ENCODE data around the gene ULK4. TPM values are rescaled to one million over a fixed set of nuclear protein-coding genes. Genes with fewer than 3 reads are reported as not detected.

The ULK4 gene
- polyA plus RNA-seq, 1 of the 3 experiments (the other 2 are of a cell fraction) = 6.2 TPM

DNA sequence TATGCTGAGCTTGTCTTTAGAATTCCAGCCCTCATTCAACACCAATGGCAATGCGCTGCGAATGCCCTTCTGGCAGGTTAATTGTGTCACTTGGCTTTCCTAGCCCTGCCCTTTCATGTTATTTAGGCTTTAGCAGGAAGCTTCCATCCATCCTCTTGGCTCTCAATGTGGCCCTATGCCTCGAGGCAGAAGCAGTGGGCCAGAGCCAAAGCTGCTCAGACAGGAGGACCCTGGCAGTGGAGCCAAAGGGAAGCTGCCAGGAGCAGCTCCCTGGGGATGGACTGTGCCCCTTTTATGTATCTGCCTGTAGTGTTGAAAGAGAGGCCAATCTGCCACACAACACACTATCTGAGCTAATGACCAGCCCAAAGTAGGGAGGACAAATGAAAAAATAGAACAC lies 386.2 kb downstream of the ULK4 start:
- DNase-seq = peak; percentile 23
- Histone ChIP-seq H3K9me2 (no peaks in the 10 kb centered on the region), H3K9ac (no peak overlapping the region), H3K27me3 (ENCODE audit: insufficient read depth) (no peaks in the 10 kb centered on the region), H3K4me2 (no peak overlapping the region), H3K36me3 (replicated peaks in 1 of 2; ENCODE audit: control insufficient read depth in 1 of 2, insufficient read depth in 2 of 2, low read length in 1 of 2) (no peaks in the 10 kb centered on the region), H3K27ac (ENCODE audit: low read depth in 2 of 2, low read length in 1 of 2) (peak overlapping the region in 1 of 2 experiments; percentile 55; a peak in 2 of 4 replicates), H3K79me2 (ENCODE audit: insufficient read depth) (no peaks in the 10 kb centered on the region), H3K4me1 (ENCODE audit: control insufficient read depth in 1 of 2, insufficient read depth in 2 of 2, low read depth in 1 of 2, low read length in 1 of 2) (peaks cover 0 to 25% of the 10 kb centered on the region in 2 experiments; a peak in 2 of 4 replicates), H4K20me1 (ENCODE audit: insufficient read depth) (no peaks in the 10 kb centered on the region), H3F3A (replicated peaks; ENCODE audit: insufficient read depth) (no peaks in the 10 kb centered on the region), H3K9me3 (no peaks in the 10 kb centered on the region), H2AFZ (ENCODE audit: low read depth) (no peak overlapping the region), H3K4me3 (ENCODE audit: low read depth in 2 of 2, low read length in 1 of 2) (no peak overlapping the region)
- TF ChIP-seq USF2 (IDR thresholded peaks at IDR 0.05; ENCODE audit: borderline replicate concordance, low read depth, low read length) (no peak), FOXJ3 (CRISPR knock-in tag; IDR thresholded peaks at IDR 0.05) (no peak), GATA2 (CRISPR knock-in tag; IDR thresholded peaks at IDR 0.05) (no peak), TAF1 (IDR thresholded peaks at IDR 0.05; ENCODE audit: borderline replicate concordance, low read depth, low read length) (no peak), TCF12 (IDR thresholded peaks at IDR 0.05) (no peak), SIN3A (IDR thresholded peaks at IDR 0.05; ENCODE audit: borderline replicate concordance, low read depth, low read length) (no peak), GABPA (IDR thresholded peaks at IDR 0.05; ENCODE audit: low read depth) (no peak), FOXM1 (IDR thresholded peaks at IDR 0.05; ENCODE audit: low read depth) (no peak), CHD2 (IDR thresholded peaks at IDR 0.05; ENCODE audit: low read length, partially characterized antibody) (no peak), POLR2AphosphoS5 (IDR thresholded peaks at IDR 0.05; ENCODE audit: low read depth, low read length) (no peak), ELF1 (IDR thresholded peaks at IDR 0.05) (no peak), RAD21 (IDR thresholded peaks at IDR 0.05; ENCODE audit: low read length) (no peak), MXI1 (IDR thresholded peaks at IDR 0.05; ENCODE audit: low read depth, low read length) (no peak), TEAD4 (IDR thresholded peaks at IDR 0.05; ENCODE audit: borderline replicate concordance, insufficient read depth) (no peak), NFIC (IDR thresholded peaks at IDR 0.05; ENCODE audit: borderline replicate concordance) (no peak), FOSL2 (IDR thresholded peaks at IDR 0.05; ENCODE audit: borderline replicate concordance, low read depth) (no peak), NRF1 (IDR thresholded peaks at IDR 0.05; ENCODE audit: low read depth, low read length) (no peak), JUND (IDR thresholded peaks at IDR 0.05) (no peak)
- TF ChIP-seq, protein P1, sequence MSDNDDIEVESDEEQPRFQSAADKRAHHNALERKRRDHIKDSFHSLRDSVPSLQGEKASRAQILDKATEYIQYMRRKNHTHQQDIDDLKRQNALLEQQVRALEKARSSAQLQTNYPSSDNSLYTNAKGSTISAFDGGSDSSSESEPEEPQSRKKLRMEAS (IDR thresholded peaks at IDR 0.05; ENCODE audit: low read depth) = no peak
- WGBS (ENCODE audit: low lambda C conversion rate) = 14% methylated on average over 1 of the region's 3 CpGs
- POLR2A ChIA-PET = no interaction called here
- CTCF ChIA-PET = interaction anchor here (1.3 kb wide), 1 partner anchor 995 kb away, joined by 5 read pairs; no protein-coding TSS in a partner anchor

GRCh38 chr3:41574900-41575299 lies 387.0 kb downstream of the ULK4 start:
- H3K4me3 ChIP-seq (ENCODE audit: low read depth in 2 of 2, low read length in 1 of 2) = no peak overlapping the region
- H3K36me3 ChIP-seq (replicated peaks in 1 of 2; ENCODE audit: control insufficient read depth in 1 of 2, insufficient read depth in 2 of 2, low read length in 1 of 2) = no peaks in the 10 kb centered on the region
- peak; percentile 49; the same call in 1 of the 2 replicates for TF ChIP-seq RAD21 (IDR thresholded peaks at IDR 0.05; ENCODE audit: low read length)
- TF ChIP-seq EP300 (IDR thresholded peaks at IDR 0.05; ENCODE audit: borderline replicate concordance in 1 of 2, low read depth in 1 of 2, low read length in 1 of 2) = no peak
- no peak for TF ChIP-seq CTCF (IDR thresholded peaks at IDR 0.05)
- no peak overlapping the region for H3K27ac ChIP-seq (ENCODE audit: low read depth in 2 of 2, low read length in 1 of 2)
- H3K9ac ChIP-seq = no peak overlapping the region
- WGBS (ENCODE audit: low lambda C conversion rate) = 60% methylated on average over 2 of the region's 2 CpGs
- H3F3A ChIP-seq (replicated peaks; ENCODE audit: insufficient read depth) = no peaks in the 10 kb centered on the region
- H4K20me1 ChIP-seq (ENCODE audit: insufficient read depth) = no peaks in the 10 kb centered on the region
- no peak overlapping the region for H2AFZ ChIP-seq (ENCODE audit: low read depth)
- POLR2A ChIA-PET = no interaction called here
- no peak for DNase-seq
- H3K4me1 ChIP-seq (ENCODE audit: control insufficient read depth in 1 of 2, insufficient read depth in 2 of 2, low read depth in 1 of 2, low read length in 1 of 2) = peaks cover 0 to 18% of the 10 kb centered on the region in 2 experiments; a peak in 2 of 4 replicates
- no peaks in the 10 kb centered on the region for H3K9me2 ChIP-seq
- H3K4me2 ChIP-seq = no peak overlapping the region
- CTCF ChIA-PET = interaction anchor here (1.3 kb wide), 1 partner anchor 994 kb away, joined by 5 read pairs; no protein-coding TSS in a partner anchor
- no peaks in the 10 kb centered on the region for H3K9me3 ChIP-seq
- H3K79me2 ChIP-seq (ENCODE audit: insufficient read depth) = no peaks in the 10 kb centered on the region
- no peaks in the 10 kb centered on the region for H3K27me3 ChIP-seq (ENCODE audit: insufficient read depth)
